Activated naive CD4-positive, alpha-beta T cell treated with anti-CD3 and anti-CD28 coated beads for 36 hours (primary cell): ENCODE data around the gene SLC16A3. TPM values are rescaled to one million over a fixed set of nuclear protein-coding genes. Genes with fewer than 3 reads are reported as not detected.

ENCODE experiments used
- CTCF ChIA-PET: fragments of 350-600 bp; sonication (Branson Sonifier 250); formaldehyde crosslinking; loops from one replicate; lab custom pipeline; 2021; ENCODE audit warnings: antibody characterized with exemption; lab: Charles Lee
- DNase-seq: peaks from one replicate; pipeline ENCODE4 v3.0.0-alpha.2; 2020
- H3K27ac Mint-ChIP-seq: one replicate; pipeline ENCODE4 v1.8.0; 2021; ENCODE audit warnings: mild to moderate bottlenecking, mixed read lengths
- H3K27me3 Mint-ChIP-seq: one replicate; pipeline ENCODE4 v1.8.0; 2021; ENCODE audit warnings: low read depth, mixed read lengths
- H3K36me3 Mint-ChIP-seq: one replicate; pipeline ENCODE4 v1.8.0; 2021; ENCODE audit warnings: low read depth, mixed read lengths
- H3K4me1 Mint-ChIP-seq: one replicate; pipeline ENCODE4 v1.8.0; 2021; ENCODE audit warnings: low read depth, mixed read lengths
- H3K4me3 Mint-ChIP-seq: one replicate; pipeline ENCODE4 v1.8.0; 2021; ENCODE audit warnings: mild to moderate bottlenecking, moderate library complexity, mixed read lengths
- H3K9me3 Mint-ChIP-seq: one replicate; pipeline ENCODE4 v1.8.0; 2021; ENCODE audit warnings: mixed read lengths
- intact Hi-C: fragments of 100-400 bp; cut with micrococcal nuclease; formaldehyde crosslinking; loops from one replicate; pipeline ENCODE4 v1.15.1; 2023
- microRNA-seq: library from miRNA; unstranded; fragments of <30 nt; microRNA quantifications from one replicate; pipeline ENCODE4 v1.2.0, GENCODE V29; 2022; ENCODE audit warnings: borderline microRNAs expressed, borderline replicate concordance
- total RNA-seq, 2 experiments: library from RNA; stranded (reverse); gene quantifications; one replicate each; pipeline ENCODE4 v1.2.3, GENCODE V29; 2021

SLC16A3 gene
- total RNA-seq, 2 experiments from 2014 or later: 15.2 to 18.3 TPM

DNA sequence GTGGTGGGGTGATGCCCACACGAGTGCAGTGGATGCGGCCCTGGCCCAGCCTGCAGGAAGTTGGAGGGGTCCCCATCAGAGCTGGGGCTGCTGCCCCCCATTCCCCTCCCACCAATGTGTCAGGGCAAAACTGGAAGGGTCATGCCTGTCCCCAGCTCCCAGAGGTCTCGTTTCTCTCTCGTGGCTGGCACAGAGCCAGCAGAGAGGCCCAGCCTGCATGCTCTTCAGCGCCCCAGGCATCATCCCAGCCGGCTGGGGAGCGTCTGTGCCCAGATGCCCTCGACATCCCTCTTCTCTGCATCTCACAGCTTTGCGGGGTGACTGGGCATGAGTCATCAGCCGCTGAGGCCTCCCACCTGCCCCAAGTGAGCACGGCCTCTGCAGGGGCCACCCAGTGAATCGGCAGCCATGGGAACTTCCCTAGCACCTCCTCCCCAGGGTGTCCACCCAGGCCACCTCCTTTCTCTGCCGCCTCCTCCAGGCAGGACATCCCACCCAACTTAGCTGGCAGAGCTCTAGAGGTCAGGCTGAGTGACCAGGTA lies 54.4 kb downstream of the SLC16A3 start:
- H3K4me3 Mint-ChIP-seq: no peak overlapping the region
- peaks cover 12% of the 10 kb centered on the region for H3K4me1 Mint-ChIP-seq
- no peaks in the 10 kb centered on the region for H3K27me3 Mint-ChIP-seq
- no peaks in the 10 kb centered on the region for H3K9me3 Mint-ChIP-seq
- intact Hi-C loops: no loop called here
- DNase-seq: peak; percentile 60
- CTCF ChIA-PET: interaction anchor here (0.6 kb wide), 1 partner anchor 607 kb away, joined by 3 read pairs; no protein-coding TSS in a partner anchor
- no peak overlapping the region for H3K27ac Mint-ChIP-seq
- no peaks in the 10 kb centered on the region for H3K36me3 Mint-ChIP-seq

DNA sequence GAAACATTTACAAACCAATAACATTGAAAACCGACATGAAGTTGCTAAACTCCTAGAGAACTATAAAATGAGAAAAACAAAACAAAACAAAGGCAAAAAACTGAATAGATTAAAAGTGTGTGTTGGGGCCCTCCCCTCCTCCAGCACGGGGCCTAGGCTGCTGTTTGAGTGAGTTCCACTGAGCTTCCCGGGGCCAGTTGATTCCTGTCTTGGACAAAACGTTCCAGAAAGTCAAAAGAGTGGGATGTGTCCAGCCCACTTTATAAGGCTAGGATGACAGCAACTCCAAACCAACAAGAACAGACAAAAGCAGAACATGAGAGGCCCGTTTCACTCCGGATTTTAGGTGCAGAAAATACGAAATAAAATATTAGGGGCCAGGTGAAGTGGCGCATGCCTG lies 56.3 kb downstream of the SLC16A3 start:
- CTCF ChIA-PET: no interaction called here
- no peaks in the 10 kb centered on the region for H3K9me3 Mint-ChIP-seq
- H3K4me3 Mint-ChIP-seq: no peak overlapping the region
- H3K4me1 Mint-ChIP-seq: peaks cover 12% of the 10 kb centered on the region
- no peak overlapping the region for H3K27ac Mint-ChIP-seq
- DNase-seq: no peak
- no peaks in the 10 kb centered on the region for H3K27me3 Mint-ChIP-seq
- intact Hi-C loops: no loop called here
- no peaks in the 10 kb centered on the region for H3K36me3 Mint-ChIP-seq

DNA sequence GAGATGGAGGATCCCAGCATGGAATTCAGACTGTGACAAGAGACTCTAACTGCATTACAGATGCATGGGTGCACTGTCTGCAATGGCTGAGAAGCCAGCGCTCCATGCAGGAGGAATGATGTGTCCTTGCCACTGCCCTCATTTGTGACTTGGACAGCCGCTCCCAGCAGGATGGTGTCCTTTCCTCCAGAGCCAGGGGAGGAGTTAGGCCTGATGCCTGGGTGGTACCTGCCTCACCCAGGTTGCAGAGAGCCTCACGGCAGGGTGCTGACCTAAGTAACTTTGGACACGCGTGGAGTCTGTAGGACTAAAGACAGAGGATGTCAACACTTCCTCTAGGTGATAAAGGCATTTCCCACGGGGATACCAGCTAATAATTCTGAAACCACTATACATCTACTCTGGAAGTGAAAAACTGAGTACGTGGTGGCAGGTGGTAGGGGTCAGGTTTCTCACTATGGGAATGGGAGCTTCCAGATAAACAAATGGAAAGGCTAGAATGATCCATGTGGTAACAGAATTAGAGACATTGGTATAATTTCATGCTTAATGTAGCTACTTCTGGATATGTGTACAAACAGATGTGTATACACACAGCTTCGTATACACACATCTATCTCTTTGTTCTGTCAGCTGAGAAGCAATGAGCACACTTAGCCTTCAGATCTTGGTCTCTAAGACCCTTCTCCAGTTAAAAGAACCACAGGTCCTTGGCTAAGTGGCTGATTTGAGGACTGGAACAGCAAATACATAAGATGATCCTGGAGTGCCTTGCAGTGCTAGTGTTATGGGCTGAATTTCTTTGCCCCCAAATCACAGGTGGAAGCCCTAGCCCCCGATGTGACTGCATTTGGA lies 58.4 kb downstream of the SLC16A3 start:
- Mint-ChIP-seq H3K27me3 (no peaks in the 10 kb centered on the region), H3K9me3 (no peaks in the 10 kb centered on the region), H3K4me3 (no peak overlapping the region), H3K27ac (no peak overlapping the region), H3K4me1 (peaks cover 11% of the 10 kb centered on the region), H3K36me3 (no peaks in the 10 kb centered on the region)
- DNase-seq: no peak
- intact Hi-C loops: no loop called here
- CTCF ChIA-PET: interaction anchor here (0.7 kb wide), 1 partner anchor 51 kb away, joined by 4 read pairs; no protein-coding TSS in a partner anchor

DNA sequence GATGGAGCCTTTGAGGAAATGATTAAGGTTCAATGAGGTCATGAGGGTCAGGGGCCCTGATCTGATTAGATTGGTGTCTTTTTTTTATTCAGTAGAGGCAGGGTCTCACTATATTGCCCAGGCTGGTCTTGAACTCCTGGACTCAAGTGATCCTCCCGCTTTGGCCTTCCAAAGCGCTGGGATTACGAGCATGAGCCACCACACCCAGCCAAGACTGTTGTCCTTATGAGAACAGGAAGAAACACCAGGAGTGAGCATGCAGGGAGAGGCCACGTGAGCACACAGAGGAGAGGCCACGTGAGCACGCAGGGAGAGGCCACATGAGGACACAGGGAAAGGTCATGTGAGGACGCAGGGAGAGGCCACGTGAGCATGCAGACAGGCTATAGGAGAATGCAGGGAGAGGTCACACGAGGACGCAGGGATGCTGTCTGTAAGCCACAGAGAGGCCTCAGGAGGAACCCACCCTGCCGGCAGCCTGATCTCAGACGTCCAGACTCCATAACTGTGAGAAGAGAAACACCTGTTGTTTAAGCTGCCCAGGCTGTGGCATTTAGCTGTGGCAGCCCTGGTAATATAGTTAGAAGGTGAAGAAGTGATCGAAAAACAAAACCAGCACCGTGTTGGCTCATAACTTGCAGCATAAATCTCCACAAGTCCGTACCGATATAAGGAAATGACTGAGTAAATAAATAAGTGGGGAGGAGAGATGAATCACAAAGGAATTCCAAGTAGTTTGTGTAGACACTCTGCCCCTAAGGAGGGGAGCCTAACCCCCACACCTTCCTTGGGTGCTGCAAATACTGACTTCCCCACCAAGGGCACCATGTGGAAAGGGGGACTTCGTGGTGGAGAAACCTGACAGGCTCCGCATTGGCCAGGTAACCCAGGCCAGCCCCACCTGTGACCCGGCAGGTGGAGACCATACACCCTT lies 59.3 kb downstream of the SLC16A3 start:
- Mint-ChIP-seq H3K27me3 (no peaks in the 10 kb centered on the region), H3K9me3 (no peaks in the 10 kb centered on the region), H3K27ac (no peak overlapping the region), H3K4me3 (no peak overlapping the region), H3K4me1 (peaks cover 11% of the 10 kb centered on the region), H3K36me3 (no peaks in the 10 kb centered on the region)
- CTCF ChIA-PET: no interaction called here
- DNase-seq: no peak
- intact Hi-C loops: no loop called here

Small RNA genes lying within 50 kb of the gene (microRNA-seq; reads per million reads assigned to microRNA genes)
- not detected for gene MIR6787

Other genes starting within 250 kb of the SLC16A3 start
- 10 to 100 TPM; 55.8 to 57.8 TPM for gene CENPX, start 206.2 kb upstream of the SLC16A3 start, total RNA-seq
- gene LRRC45, start 205.7 kb upstream of the SLC16A3 start, total RNA-seq: 10 to 100 TPM; 12.0 to 12.5 TPM
- gene RAC3, start 197.4 kb upstream of the SLC16A3 start, total RNA-seq: 1 to 10 TPM; 4.5 to 4.8 TPM
- 100 to 1,000 TPM; 139 to 146 TPM for gene DCXR, start 191.3 kb upstream of the SLC16A3 start, total RNA-seq
- 10 to 100 TPM; 17.6 to 18.0 TPM for gene RFNG, start 177.2 kb upstream of the SLC16A3 start, total RNA-seq
- gene GPS1, start 177.1 kb upstream of the SLC16A3 start, total RNA-seq: 10 to 100 TPM; 91.0 to 91.3 TPM
- gene DUS1L, start 163.2 kb upstream of the SLC16A3 start, total RNA-seq: 100 to 1,000 TPM; 132 to 133 TPM
- 100 to 1,000 TPM; 183 to 195 TPM for gene FASN, start 130.8 kb upstream of the SLC16A3 start, total RNA-seq
- 10 to 100 TPM; 40.7 to 43.9 TPM for gene CCDC57, start 16.2 kb upstream of the SLC16A3 start, total RNA-seq
- gene CSNK1D, start 44.7 kb downstream of the SLC16A3 start, total RNA-seq: 100 to 1,000 TPM in 1 of 2 experiments, 10 to 100 TPM in 1; 99.8 to 100 TPM
- gene CD7, start 88.6 kb downstream of the SLC16A3 start, total RNA-seq: 100 to 1,000 TPM; 635 to 646 TPM
- 1 to 10 TPM; 2.8 to 3.8 TPM for gene SECTM1, start 104.7 kb downstream of the SLC16A3 start, total RNA-seq
- under 1 TPM in 1 of 2 experiments, not detected in 1; 0.21 TPM for gene TEX19, start 130.2 kb downstream of the SLC16A3 start, total RNA-seq
- gene UTS2R, start 142.7 kb downstream of the SLC16A3 start, total RNA-seq: not detected
- gene HEXD, start 189.3 kb downstream of the SLC16A3 start, total RNA-seq: 10 to 100 TPM; 22.4 to 26.3 TPM
- 10 to 100 TPM; 31.1 to 32.9 TPM for gene OGFOD3, start 189.5 kb downstream of the SLC16A3 start, total RNA-seq
- gene CYBC1, start 221.7 kb downstream of the SLC16A3 start, total RNA-seq: 100 to 1,000 TPM; 292 to 294 TPM
- gene NARF, start 229.7 kb downstream of the SLC16A3 start, total RNA-seq: 10 to 100 TPM; 64.2 to 69.3 TPM